Measurements from ENCODE around the gene EXOC3L4.

EXOC3L4 gene

DNA sequence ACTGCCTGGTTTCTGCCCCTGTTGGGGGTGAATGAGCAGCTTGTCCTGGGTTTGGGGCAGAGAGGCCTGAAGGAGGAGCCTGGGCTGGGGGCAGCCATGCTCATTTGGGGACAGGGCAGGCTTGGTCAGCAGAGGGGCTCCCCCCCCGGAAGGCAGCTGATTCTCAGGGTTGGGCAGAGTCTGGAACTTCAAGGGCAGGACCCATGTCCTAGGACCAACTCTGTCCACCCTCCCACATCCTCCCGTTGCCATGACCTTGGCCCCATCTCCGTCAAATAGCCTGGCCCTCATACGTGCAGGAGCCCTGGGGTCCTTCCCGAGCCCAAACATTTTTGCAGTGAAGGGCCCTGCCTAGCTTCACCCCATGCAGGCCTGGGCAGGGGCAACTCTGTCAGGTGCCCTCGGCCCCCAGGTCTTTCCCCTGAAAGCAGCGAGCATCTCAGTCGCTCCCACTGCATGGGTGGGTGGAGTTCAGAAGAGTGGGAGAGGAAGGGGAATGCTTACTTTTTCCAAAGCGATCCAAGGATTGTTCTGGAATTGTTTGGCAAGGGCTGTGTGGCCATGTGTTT, 61.4 kb downstream of the EXOC3L4 start:
- no peak for DNase-seq (ENCODE audit: low read depth in 2 of 2)
- H3K4me3 ChIP-seq (replicated peaks in 1 of 2; ENCODE audit: low read depth in 2 of 2, low read length in 2 of 2) = no peak overlapping the region
- TF ChIP-seq, protein P1, sequence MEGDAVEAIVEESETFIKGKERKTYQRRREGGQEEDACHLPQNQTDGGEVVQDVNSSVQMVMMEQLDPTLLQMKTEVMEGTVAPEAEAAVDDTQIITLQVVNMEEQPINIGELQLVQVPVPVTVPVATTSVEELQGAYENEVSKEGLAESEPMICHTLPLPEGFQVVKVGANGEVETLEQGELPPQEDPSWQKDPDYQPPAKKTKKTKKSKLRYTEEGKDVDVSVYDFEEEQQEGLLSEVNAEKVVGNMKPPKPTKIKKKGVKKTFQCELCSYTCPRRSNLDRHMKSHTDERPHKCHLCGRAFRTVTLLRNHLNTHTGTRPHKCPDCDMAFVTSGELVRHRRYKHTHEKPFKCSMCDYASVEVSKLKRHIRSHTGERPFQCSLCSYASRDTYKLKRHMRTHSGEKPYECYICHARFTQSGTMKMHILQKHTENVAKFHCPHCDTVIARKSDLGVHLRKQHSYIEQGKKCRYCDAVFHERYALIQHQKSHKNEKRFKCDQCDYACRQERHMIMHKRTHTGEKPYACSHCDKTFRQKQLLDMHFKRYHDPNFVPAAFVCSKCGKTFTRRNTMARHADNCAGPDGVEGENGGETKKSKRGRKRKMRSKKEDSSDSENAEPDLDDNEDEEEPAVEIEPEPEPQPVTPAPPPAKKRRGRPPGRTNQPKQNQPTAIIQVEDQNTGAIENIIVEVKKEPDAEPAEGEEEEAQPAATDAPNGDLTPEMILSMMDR (IDR thresholded peaks at IDR 0.05; ENCODE audit: low read depth, low read length) = no peak

DNA sequence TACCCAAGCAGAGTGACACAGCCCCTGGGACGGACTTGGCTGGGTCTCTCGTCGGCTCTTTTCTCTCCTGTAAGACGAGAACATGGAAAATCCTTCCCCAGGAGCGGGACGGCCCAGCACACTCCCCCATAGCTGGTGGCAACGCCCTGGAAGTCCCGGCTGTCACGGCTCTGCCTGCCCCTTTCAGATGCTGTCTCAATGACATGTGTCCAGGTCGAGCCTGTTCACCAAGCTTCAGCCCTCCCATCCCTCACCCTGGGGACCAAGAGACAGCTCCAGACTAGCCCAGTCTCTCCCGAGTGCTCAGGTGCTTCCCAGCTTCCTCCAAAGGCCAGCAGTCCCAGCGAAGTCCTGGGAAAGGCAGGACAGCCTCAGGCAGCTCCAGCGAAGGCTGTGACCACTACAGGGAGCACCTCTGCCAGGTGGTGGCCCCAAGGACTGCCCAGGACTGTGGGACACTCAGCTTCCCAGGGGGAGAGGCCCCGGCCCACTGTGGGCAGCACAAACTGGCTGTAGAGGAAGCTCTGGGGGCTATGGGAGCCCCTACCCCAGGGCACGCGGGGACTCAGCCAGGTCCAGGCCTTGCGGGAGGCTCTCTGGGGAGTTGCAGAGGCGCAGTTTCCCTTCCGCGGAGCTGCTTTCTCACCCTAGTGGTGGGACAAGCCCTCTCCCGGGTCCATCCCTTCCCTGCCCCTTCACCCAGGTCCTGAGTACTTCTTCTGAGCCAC, 62.3 kb downstream of the EXOC3L4 start:
- no peak overlapping the region for H3K4me3 ChIP-seq (replicated peaks in 1 of 2; ENCODE audit: low read depth in 2 of 2, low read length in 2 of 2)
- DNase-seq (ENCODE audit: low read depth in 2 of 2) = no peak
- TF ChIP-seq, protein P1 (IDR thresholded peaks at IDR 0.05; ENCODE audit: low read depth, low read length) = no peak

DNA sequence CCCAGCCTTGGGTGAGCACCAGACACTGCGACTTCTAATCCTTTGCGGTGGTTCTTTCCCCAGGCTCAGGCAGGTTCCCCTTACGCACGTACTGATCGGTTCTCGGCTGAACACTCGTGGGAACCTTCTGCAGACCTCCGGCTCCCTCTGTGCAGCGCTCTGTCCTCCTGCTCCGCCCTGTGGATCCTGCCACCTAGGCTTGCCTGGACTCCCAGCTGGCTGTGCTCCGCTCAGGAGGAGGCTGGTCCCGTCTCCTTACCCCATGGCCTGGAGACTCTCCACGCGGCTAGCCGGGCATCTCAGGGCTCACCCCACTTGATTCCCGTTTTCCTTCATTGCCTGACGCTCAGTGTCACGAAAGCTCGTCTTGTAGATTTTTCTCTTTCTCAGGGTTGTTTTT, 63.4 kb downstream of the EXOC3L4 start:
- DNase-seq (ENCODE audit: low read depth in 2 of 2) = no peak
- H3K4me3 ChIP-seq (replicated peaks in 1 of 2; ENCODE audit: low read depth in 2 of 2, low read length in 2 of 2) = no peak overlapping the region
- TF ChIP-seq, protein P1 (IDR thresholded peaks at IDR 0.05; ENCODE audit: low read depth, low read length) = no peak

DNA sequence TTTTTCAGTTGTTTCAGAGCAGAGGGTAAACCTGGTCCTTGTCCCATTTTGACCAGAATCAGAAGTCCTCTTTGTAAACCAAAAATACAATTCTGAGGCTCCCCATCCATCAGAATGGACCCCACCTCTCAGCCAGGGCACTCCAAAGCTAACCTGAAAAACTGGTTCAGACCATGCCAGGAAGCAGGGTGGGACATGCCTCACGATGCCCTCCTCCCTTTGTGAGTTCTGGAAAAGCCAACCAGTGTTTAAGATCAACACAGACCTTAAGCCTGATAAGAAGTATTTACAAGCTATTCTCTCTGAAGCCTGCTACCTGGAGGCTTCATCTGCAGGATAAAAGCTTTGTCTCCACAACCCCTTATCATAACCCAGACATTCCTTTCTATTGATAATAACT, 64.2 kb downstream of the EXOC3L4 start:
- DNase-seq (ENCODE audit: low read depth in 2 of 2) = no peak
- H3K4me3 ChIP-seq (replicated peaks in 1 of 2; ENCODE audit: low read depth in 2 of 2, low read length in 2 of 2) = no peak overlapping the region
- TF ChIP-seq, protein P1 (IDR thresholded peaks at IDR 0.05; ENCODE audit: low read depth, low read length) = no peak
